HUES6 (cell line): ENCODE data around the gene IPO9.

Experiments used
- H3K27ac ChIP-seq: 2 replicates; pipeline ENCODE4 v1.7.0; 2013; ENCODE audit warnings: low read depth, mild to moderate bottlenecking, low read length, inconsistent platforms
- H3K27me3 ChIP-seq: 2 replicates; pipeline ENCODE4 v1.6.1; 2013; ENCODE audit warnings: low read length; ENCODE audit not compliant: control insufficient read depth, insufficient read depth
- H3K36me3 ChIP-seq: 2 replicates; pipeline ENCODE4 v1.6.1; 2013; ENCODE audit warnings: low read length; ENCODE audit not compliant: control insufficient read depth, insufficient read depth
- H3K4me1 ChIP-seq: 2 replicates; pipeline ENCODE4 v1.6.1; 2013; ENCODE audit warnings: low read length; ENCODE audit not compliant: control insufficient read depth, insufficient read depth
- H3K4me3 ChIP-seq: 2 replicates; pipeline ENCODE4 v1.5.1; 2013; ENCODE audit warnings: low read depth, low read length
- H3K9ac ChIP-seq: one replicate; pipeline ENCODE4 v1.6.1; 2013; ENCODE audit warnings: mild to moderate bottlenecking, low read length
- H3K9me3 ChIP-seq: 2 replicates; pipeline ENCODE4 v1.6.1; 2013; ENCODE audit warnings: low read depth, low read length; ENCODE audit not compliant: control insufficient read depth, insufficient read depth

IPO9 gene

DNA sequence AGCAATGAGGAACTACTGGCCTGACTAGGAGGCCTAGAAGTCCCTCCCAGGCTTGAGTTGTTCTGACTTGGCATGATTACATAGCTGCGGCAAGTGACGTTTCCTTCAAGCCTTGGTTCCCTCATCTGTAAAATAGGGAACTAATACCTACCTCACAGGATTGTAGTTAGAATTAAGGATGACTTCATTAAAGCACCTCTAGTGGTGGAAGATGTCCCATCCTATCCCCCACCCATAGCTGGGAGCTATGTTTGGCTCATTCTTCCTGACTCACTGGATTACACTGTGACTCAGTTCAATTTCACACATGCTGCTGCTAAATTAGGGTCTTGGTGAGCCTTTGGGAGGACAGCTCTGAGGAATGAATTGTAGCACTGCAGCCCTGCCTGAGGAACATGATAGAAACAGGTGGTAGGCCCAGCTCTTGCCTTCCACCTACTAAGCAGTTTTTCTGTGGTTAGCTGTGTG lies 53.7 kb downstream of the IPO9 start:
- no peak overlapping the region for H3K27ac ChIP-seq

DNA sequence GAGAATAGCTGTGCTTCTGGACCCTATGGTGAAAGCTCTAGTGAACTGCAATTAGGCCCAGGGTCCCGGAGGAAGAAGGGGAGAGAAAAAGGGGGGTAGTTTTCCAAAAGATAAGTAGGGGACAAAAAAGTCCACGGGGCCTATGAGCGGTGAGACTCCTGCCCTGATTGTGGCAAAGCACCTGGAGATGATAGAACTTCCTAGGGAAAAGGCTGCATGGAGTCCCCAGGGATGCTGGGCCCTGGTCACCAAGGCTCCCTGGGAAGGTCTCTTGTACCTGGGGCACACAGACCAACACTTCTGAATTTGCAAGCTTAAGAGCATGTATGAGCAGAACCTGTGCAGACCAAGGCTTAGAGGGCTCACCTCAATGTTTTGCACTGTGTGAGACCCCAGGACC lies 54.3 kb downstream of the IPO9 start:
- Histone ChIP-seq H3K36me3 (no peaks in the 10 kb centered on the region; the same call in 1 of the 2 replicates), H3K27me3 (peaks cover 10% of the 10 kb centered on the region; the same call in 1 of the 2 replicates), H3K4me1 (peaks cover 27% of the 10 kb centered on the region), H3K4me3 (no peak overlapping the region), H3K9ac (no peak overlapping the region), H3K9me3 (no peaks in the 10 kb centered on the region), H3K27ac (no peak overlapping the region)

More for the DNA sequence above, 53.7 kb downstream of the IPO9 start:
- peaks cover 3% of the 10 kb centered on the region; the same call in 1 of the 2 replicates for H3K36me3 ChIP-seq
- H3K4me1 ChIP-seq, result peaks cover 27% of the 10 kb centered on the region
- H3K9ac ChIP-seq, result no peak overlapping the region
- no peaks in the 10 kb centered on the region for H3K9me3 ChIP-seq
- H3K4me3 ChIP-seq, result no peak overlapping the region
- H3K27me3 ChIP-seq, result 0 out of 2 replicates have a peak, but pooled peaks cover 4% of the 10 kb centered on the region

GRCh38 chr1:201883786-201884185 lies 54.8 kb downstream of the IPO9 start:
- no peak overlapping the region for H3K27ac ChIP-seq

GRCh38 chr1:201884425-201884824 lies 55.5 kb downstream of the IPO9 start:
- Histone ChIP-seq H3K27me3 (peaks cover 18% of the 10 kb centered on the region), H3K9ac (no peak overlapping the region), H3K4me3 (no peak overlapping the region), H3K9me3 (no peaks in the 10 kb centered on the region), H3K27ac (no peak overlapping the region), H3K36me3 (no peaks in the 10 kb centered on the region), H3K4me1 (peaks cover 31% of the 10 kb centered on the region)

More at GRCh38 chr1:201883786-201884185, 54.8 kb downstream of the IPO9 start:
- Histone ChIP-seq H3K27me3 (peaks cover 13% of the 10 kb centered on the region; the same call in 1 of the 2 replicates), H3K4me1 (peaks cover 29% of the 10 kb centered on the region), H3K36me3 (no peaks in the 10 kb centered on the region), H3K4me3 (no peak overlapping the region), H3K9ac (no peak overlapping the region), H3K9me3 (no peaks in the 10 kb centered on the region)

- no peak overlapping the region; the same call in 1 of the 2 replicates for H3K27ac ChIP-seq
- no peaks in the 10 kb centered on the region for H3K36me3 ChIP-seq
- peaks cover 22% of the 10 kb centered on the region for H3K27me3 ChIP-seq
- no peak overlapping the region for H3K9ac ChIP-seq
- no peaks in the 10 kb centered on the region for H3K9me3 ChIP-seq
- no peak overlapping the region for H3K4me3 ChIP-seq
- peaks cover 33% of the 10 kb centered on the region for H3K4me1 ChIP-seq
Observed at GRCh38 chr1:201885531-201886075, 56.6 kb downstream of the IPO9 start.

- H3K27me3 ChIP-seq, result peaks cover 22% of the 10 kb centered on the region
- H3K9me3 ChIP-seq, result no peaks in the 10 kb centered on the region
- H3K4me3 ChIP-seq, result no peak overlapping the region
- no peak overlapping the region for H3K9ac ChIP-seq
- no peaks in the 10 kb centered on the region for H3K36me3 ChIP-seq
- H3K4me1 ChIP-seq, result peaks cover 29% of the 10 kb centered on the region
- no peak overlapping the region for H3K27ac ChIP-seq
Observed at GRCh38 chr1:201886103-201886885, 57.3 kb downstream of the IPO9 start.

GRCh38 chr1:201887116-201887866 lies 58.3 kb downstream of the IPO9 start:
- no peaks in the 10 kb centered on the region for H3K9me3 ChIP-seq
- H3K27me3 ChIP-seq, result peaks cover 22% of the 10 kb centered on the region
- H3K36me3 ChIP-seq, result no peaks in the 10 kb centered on the region
- peaks cover 24% of the 10 kb centered on the region for H3K4me1 ChIP-seq
- no peak overlapping the region for H3K9ac ChIP-seq
- no peak overlapping the region for H3K27ac ChIP-seq
- no peak overlapping the region for H3K4me3 ChIP-seq

DNA sequence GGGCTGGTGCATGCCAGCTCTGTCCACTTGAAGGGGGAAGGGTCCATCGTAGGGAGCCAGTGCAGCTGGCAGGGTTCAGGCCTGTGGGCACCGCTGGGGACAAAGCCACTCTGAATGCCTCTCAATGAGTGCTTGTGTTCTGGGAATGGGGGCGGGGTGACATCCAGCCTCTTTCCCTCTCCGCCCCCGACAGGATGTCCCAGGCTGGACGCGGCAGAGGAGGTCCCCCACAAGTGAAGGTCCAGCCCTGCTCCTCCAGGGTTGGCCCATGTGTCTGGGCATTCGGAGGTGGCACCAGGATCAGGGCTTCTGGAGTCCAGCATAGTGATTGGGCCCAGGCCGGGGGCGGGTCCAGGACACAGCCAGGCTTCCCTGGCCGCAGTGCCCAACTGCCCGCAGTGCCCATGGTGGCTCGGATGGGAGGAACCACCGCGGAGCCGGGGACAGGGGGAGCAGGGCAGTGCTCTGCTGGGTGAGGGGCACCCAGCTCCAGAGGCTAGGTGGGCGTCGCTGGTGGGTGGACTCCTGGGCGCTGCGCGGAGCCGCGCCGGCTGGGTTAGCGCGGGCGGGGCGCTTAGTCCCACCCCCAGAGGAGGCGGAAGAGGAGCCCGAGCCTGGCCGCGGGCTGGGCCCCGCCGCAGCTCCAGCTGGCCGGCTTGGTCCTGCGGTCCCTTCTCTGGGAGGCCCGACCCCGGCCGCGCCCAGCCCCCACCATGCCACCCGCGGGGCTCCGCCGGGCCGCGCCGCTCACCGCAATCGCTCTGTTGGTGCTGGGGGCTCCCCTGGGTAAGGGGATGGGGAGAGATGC lies 59.5 kb downstream of the IPO9 start, which contains the start of gene SHISA4:
Gene SHISA4, plus strand, starts transcription at position 617 of the 808 bp plus-strand sequence. Its CDS starts 97 bp downstream, at position 714.
- Histone ChIP-seq H3K9me3 (no peaks in the 10 kb centered on the region), H3K27ac (no peak within 1 kb of the TSS), H3K36me3 (no peaks in the 10 kb centered on the region), H3K4me3 (peak within 1 kb of the TSS; percentile 82), H3K9ac (peak within 1 kb of the TSS; percentile 62), H3K27me3 (peaks cover 22% of the 10 kb centered on the region), H3K4me1 (peaks cover 20% of the 10 kb centered on the region)

DNA sequence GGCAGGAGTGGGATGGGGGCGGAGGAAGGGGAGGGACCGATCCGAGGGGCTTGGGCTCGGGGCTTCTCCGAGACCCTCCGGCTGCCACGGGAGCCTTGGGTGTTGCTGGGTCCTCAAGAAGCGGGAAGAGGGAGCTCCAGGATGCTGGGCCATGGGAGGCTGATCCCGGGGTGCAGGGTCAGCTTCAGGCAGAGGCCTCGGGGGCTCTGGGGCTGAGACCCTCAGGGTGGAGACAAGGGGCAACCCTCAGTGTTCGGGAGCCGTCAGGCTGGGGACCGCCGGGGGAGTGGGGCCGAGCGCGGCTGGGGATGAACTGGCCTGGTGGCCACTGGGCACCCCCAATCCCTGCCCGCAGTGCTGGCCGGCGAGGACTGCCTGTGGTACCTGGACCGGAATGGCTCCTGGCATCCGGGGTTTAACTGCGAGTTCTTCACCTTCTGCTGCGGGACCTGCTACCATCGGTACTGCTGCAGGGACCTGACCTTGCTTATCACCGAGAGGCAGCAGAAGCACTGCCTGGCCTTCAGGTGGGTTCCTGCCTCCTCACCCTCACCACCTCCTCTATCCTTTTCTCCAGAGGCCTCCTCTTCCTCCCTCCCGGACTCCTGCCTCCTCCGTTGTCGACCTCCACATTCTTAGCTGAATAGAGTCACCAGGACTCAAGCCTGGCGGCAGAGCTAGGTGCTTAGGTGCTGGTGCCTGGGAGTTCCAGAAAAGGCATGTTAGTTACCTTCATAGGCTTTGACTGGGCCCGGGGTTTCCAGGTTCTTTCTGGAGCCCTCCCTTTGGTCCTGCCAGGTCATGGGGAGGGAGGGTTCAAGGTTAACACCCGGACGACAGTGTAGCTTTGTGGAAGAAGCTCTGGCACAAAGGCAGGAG lies 60.4 kb downstream of the IPO9 start:
- Histone ChIP-seq H3K4me3 (peak overlapping the region; percentile 82), H3K36me3 (no peaks in the 10 kb centered on the region), H3K27me3 (peaks cover 22% of the 10 kb centered on the region), H3K4me1 (peaks cover 29% of the 10 kb centered on the region), H3K9me3 (no peaks in the 10 kb centered on the region), H3K27ac (no peak overlapping the region), H3K9ac (peak overlapping the region; percentile 30)
